Iris pigment epithelial cell (primary cell): Measurements from ENCODE around the gene AFF4.
A peak's percentile ranks its signal among the peaks of the same experiment; 100 is the strongest.
"Not testable (repeated sequence)": the region's sequence is repeated elsewhere in the genome, so short reads cannot be mapped to it uniquely, and the experiment has no call there.

ENCODE experiments used
- DNase-seq: peaks from one replicate; pipeline ENCODE4 v3.0.0-alpha.2; 2011; ENCODE audit warnings: low read depth

AFF4 gene, protein sequence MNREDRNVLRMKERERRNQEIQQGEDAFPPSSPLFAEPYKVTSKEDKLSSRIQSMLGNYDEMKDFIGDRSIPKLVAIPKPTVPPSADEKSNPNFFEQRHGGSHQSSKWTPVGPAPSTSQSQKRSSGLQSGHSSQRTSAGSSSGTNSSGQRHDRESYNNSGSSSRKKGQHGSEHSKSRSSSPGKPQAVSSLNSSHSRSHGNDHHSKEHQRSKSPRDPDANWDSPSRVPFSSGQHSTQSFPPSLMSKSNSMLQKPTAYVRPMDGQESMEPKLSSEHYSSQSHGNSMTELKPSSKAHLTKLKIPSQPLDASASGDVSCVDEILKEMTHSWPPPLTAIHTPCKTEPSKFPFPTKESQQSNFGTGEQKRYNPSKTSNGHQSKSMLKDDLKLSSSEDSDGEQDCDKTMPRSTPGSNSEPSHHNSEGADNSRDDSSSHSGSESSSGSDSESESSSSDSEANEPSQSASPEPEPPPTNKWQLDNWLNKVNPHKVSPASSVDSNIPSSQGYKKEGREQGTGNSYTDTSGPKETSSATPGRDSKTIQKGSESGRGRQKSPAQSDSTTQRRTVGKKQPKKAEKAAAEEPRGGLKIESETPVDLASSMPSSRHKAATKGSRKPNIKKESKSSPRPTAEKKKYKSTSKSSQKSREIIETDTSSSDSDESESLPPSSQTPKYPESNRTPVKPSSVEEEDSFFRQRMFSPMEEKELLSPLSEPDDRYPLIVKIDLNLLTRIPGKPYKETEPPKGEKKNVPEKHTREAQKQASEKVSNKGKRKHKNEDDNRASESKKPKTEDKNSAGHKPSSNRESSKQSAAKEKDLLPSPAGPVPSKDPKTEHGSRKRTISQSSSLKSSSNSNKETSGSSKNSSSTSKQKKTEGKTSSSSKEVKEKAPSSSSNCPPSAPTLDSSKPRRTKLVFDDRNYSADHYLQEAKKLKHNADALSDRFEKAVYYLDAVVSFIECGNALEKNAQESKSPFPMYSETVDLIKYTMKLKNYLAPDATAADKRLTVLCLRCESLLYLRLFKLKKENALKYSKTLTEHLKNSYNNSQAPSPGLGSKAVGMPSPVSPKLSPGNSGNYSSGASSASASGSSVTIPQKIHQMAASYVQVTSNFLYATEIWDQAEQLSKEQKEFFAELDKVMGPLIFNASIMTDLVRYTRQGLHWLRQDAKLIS

GRCh38 chr5:132963171-132964104, at the start of gene AFF4:
Gene AFF4 (minus strand): TSS chr5:132963634. CDS start chr5:132937189, 26,445 bp downstream.
- peak; percentile 96 for DNase-seq

DNA sequence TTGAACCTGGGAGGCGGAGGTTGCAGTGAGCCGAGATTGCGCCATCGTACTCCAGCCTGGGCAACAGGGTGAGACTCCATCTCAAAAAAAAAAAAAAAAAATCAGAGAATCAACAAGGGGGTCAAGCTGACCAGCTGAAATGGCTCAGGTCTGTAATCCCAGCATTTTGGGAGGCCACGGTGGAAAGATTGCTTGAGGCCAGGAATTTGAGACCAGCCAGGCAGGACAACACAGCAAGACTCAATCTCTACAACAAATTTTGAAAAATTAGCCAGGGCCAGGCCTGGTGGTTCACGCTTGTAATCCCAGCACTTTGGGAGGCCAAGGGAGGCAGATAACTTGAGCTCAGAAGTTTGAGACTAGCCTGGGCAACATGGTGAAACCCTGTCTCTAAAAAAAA, 45.0 kb upstream of the AFF4 start:
- DNase-seq, result not testable (repeated sequence)

DNA sequence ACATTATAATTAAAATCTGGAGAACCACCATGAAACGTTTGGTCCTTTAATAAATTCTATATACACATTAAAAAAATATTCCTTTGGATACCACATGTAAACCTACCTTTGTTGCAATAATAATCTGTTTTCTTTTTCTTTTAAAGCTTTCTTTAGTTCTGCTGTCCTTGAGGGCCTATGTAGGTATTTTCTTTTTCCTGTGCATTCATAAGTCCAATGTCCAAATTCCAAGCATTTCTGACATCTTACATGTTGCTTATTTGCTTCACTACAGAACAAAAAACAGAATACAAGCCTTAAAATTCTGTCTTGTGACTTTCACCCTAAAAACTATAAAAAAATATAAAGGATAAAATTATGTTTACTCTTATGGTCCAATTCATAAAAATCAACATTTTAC, 43.2 kb upstream of the AFF4 start:
- DNase-seq, result peak; percentile 55

DNA sequence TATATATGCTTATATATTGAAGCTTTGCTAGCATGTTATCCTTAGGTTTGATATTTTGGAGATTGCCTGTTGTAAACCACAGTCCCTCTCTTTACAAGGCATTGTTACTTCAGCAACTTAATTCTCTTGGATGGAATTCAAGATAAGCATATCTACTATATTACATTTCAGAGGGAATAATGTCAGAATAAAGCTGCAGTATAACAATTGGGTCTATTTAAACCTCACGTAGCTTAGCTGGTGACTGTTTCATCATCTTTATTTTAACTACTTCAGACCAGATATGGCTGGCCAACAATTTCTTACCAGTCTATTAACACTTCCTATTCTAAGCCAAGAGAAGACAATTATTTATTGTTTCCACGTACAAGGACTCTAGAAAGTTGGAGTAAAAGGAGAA, 35.8 kb upstream of the AFF4 start:
- DNase-seq, result peak; percentile 4

GRCh38 chr5:132998556-132998955, 35.1 kb upstream of the AFF4 start:
- DNase-seq, result no peak

DNA sequence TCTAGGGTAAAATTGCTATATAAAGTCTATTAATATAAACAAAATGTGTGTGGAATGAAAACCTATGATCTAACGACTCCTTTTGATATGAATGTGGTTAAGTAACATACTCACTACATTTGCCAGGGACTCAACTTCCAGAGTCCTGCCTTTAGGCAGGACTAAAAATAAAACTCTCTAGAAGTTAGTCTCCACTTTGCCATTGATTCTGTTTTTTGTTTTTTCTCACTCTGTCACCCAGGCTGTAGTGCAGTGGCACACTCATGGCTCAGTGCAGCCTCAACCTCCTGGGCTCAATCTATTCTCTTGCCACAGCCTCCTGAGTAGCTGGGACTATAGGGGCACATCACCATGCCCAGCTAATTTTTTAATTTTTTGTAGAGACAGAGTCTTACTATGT, 32.9 kb upstream of the AFF4 start:
- DNase-seq, result no peak

DNA sequence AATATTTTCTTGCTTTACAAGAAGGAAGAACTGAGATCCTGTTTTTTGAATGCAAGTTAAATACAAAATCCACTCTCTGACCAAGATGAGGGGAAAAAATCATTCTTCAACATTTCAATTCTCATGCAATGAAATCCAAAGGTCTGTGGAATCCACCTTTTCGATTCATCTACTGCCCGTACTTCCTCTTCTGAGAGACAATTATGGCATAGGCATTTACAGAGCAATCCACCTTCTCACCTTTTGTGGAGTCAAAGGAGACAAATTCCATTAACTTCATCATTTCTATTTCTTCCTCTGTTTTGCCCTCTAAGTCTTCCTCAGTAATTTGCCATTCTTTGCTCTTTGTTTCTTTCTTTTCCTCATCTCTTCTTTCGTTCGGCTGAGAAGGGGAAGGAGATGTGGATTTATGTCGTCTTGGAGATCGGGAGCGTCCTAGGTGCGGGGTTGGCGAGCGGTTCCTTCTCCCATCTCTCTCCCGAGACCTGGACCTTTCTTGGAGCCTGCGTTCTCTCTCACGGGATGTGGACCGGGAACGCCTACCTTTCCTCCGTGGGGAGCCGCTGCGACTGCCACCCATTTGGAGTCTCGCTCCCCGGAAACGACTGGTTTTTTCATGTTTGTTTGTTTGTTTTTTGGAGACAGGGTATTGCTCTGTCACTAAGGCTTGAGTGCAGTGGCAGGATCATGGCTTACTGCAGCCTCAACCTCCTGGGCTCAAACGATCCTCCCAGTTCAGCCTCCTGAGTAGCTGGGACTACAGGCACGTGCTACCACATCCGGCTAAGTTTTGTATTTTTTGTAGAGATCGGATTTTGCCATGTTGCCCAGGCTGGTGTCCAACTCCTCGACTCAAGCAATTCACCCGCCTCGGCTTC, 24.3 kb upstream of the AFF4 start:
- no peak for DNase-seq

DNA sequence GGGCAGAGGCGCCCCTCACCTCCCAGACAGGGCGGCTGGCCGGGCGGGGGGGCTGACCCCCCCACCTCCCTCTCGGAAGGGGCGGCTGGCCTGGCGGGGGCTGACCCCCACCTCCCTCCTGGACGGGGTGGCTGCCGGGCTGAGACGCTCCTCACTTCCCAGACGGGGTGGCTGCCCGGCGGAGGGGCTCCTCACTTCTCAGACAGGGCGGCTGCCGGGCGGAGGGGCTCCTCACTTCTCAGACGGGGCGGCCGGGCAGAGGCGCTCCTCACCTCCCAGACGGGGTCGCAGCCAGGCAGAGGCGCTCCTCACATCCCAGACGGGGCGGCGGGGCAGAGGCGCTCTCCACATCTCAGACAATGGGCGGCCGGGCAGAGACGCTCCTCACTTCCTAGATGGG, 19.5 kb upstream of the AFF4 start:
- DNase-seq, result not testable (repeated sequence)

GRCh38 chr5:132981288-132981687, 17.9 kb upstream of the AFF4 start:
- DNase-seq, result no peak

DNA sequence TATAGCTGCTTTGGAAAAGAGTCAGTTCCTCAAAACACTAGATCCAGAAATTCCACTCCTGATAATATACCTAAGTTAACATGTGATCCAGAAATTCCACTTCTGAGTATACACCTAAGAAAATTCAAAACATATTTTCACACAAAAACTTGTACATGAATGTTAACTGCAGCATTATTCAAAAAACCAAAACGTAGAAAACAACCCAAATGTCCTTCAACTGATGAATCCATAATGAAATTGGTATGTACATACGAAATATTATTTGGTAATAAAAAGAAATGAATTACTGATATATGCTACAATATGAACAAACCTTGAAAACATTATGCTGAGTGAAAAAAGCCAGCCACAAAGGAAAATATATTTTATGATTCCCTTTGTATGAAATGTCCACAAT, 16.5 kb upstream of the AFF4 start:
- no peak for DNase-seq

DNA sequence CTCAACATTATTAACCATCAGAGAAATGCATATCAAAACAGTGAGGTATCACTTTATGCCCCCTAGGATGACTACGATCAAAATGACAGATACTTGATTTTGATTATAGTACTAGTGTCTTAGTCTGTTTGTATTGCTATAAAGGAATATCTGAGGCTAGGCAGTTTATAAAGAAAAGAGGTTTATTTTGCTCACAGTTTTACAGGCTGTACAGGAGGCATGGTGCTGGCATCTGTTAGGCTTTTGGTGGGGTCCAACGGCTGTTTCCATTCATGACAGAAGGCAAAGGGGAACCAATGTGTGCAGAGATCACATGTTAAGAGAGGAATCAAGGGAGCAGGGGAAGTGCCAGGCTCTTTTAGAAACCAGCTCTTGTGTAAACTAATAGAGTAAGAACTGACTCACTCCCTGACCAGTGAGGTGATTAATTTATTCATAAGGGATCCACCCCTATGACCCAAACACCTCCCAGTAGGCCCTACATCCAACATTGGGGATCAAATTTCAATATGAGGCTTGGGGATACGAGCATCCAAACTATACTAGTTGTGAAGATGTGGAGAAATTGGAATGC, 16.0 kb upstream of the AFF4 start:
- peak; percentile 66 for DNase-seq

DNA sequence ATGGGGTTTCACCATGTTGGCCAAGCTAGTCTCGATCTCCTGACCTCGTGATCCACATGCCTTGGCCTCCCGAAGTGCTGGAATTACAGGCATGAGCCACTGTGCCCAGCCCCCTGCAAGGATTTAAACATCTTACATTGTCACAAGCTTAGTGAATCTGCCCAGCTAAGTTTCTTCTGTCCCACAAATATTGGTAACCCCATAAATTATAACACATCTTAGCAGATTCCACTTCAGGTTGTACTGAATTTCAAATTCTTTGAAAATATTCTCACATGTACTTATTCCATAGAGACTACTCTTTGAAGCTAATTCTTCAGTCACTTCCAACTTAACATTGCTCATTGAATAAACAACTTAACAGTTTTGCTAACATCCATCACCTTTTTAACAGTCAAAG, 13.4 kb upstream of the AFF4 start:
- DNase-seq, result no peak

DNA sequence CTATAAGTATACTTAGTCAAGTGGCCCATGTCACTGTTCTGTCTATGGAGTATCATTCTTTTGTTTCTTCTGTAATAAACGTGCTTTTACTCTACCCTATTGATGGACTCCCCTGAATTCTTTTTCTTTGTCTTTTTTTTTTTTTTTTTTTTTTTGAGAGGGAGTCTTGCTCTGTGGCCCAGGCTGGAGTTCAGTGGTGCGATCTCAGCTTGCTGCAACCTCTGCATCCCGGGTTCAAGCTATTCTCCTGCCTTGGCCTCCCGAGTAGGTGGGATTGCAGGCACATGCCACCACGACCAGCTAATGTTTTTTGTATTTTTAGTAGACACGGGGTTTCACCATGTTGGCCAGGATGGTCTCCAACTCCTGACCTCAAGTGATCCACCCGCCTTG, 9.0 kb upstream of the AFF4 start:
- DNase-seq, result not testable (repeated sequence)

DNA sequence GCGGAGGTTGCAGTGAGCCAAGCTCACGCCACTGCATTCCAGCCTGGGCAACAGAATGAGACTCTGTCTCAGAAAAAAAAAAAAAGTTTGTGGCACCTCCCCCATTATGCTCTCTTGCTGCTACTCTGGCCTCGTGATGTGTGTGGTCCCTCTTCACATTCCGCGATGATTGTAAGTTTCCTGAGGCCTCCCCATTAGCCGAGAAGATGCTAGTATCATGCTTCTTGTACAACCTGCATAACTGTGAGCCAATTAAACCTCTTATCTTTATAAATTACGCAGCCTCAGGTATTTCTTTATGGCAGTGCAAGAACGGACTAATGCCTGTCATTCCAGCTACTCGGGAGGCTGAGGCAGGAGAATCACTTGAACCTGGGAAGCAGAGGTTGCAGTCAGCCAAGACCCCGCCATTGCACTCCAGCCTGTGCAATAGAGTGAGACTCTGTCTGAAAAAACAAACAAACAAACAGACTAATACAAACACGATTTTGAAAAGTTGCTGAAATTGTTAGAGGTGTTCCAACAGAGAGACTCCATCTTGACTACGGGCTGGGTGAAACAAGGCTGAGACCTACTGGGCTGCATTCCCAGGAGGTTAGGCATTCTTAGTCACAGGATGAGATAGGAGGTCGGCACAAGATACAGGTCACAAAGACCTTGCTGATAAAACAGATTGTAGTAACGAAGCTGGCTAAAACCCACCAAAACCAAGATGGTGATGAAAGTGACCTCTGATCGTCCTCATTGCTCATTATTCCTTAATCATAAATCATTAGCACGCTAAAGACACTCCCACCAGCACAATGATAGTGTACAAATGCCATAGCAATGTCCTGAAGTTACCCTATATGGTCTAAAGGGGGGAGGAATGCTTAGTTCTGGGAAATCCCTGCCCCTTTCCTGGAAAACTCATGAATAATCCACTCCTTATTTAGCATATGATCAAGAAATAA, 8.3 kb upstream of the AFF4 start:
- DNase-seq, result peak; percentile 17

DNA sequence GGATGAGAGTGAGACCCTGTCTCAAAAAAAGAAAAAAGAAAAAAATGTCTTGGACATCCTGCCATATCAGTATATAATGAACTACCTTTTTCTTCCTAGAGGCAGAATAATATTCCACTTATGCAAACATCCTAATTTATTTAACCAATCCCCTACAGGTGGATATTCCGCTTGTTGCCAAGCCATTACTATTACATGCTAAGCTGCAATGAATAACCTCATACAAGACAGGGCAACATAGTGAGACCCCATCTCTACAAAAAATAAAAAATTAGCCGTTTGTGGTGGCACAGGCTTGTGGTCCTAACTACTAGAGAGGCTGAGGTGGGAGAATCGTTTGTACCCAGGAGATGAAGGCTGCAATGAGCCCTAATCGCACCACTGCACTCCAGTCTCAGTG, 1.7 kb upstream of the AFF4 start:
- no peak for DNase-seq

DNA sequence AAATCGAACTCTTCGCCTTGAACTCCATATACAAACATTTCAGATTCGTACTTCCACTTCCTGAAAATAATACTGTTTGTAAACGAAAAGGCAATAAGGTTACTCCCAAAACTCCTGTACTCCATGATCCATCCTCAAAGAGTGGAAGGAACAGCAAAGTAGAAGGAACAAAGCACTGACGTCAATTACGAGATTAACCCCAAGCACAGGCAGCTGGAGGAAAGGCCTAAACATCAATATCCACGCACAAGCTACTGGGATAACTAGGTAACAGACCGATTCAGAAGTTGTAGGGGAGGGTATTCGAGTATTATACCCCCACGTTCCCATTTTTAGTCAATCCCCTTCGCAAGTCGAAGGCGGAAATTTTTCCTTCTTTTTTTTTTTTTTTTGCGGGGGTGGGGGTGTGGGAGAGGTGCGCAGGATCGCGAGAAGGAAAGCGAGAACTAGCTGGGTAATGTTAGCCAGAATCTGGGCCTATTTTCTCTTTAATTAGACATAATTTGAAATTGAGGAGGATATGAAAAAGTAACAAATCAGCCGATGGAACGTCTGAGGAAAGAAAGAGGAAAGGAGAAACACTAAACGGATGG, 909 bp downstream of the AFF4 start:
- peak; percentile 77 for DNase-seq

- DNase-seq, result peak; percentile 77
Measured at GRCh38 chr5:132961887-132962286, 1.5 kb downstream of the AFF4 start.

DNA sequence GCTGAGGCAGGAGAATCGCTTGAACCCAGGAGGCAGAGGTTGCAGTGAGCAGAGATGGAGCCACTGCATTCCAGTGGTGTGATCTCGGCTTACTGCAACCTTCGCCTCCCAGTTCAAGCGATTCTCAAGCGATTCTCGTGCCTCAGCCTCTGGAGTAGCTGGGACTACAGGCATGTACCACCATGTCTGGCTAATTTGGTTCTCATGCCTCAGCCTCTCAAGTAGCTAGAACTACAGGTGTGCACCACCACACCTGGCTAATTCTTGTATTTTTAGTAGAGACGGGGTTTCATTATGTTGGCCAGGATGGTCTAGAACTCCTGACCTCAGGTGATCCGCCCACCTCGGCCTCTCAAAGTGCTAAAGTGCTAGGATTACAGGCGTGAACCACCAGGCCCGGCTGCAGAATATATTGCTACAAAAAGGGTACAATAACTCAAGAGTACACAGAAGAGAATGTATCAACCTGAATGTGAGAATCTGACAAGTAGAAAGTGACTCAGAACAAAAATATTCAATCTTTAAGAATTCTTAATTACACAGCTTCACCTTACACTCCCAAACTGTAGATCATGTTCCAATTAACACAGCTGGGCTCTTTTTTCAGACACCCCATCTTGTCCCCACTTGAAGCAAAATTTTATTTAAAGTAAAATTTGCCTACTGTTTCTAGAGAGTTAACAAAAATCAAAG, 2.2 kb downstream of the AFF4 start:
- peak; percentile 10 for DNase-seq
